Hematopoietic multipotent progenitor cell treated with erythropoietin and hydrocortisone succinate and interleukin-3 and kit ligand, for 8 days (in vitro differentiated cells): ENCODE results near the gene CD27.
"Not testable (repeated sequence)": the region's sequence is repeated elsewhere in the genome, so short reads cannot be mapped to it uniquely, and the experiment has no call there.

Source experiments
- DNase-seq: peaks from one replicate; pipeline ENCODE4 v3.0.0-alpha.2; 2015

The CD27 gene

GRCh38 chr12:6444704-6445688 lies at the start of gene CD27:
Gene CD27 (plus strand): TSS chr12:6444955. CDS start chr12:6445096, 141 bp downstream.
- DNase-seq: no peak

- DNase-seq: no peak
These were observed 48.7 kb upstream of the CD27 start for GRCh38 chr12:6396031-6396430.

- DNase-seq: no peak
These were observed 44.7 kb upstream of the CD27 start for GRCh38 chr12:6399884-6400644.

- no peak for DNase-seq
These were observed 40.4 kb upstream of the CD27 start for GRCh38 chr12:6404390-6404789.

- DNase-seq: no peak
These were observed 38.8 kb upstream of the CD27 start for GRCh38 chr12:6405963-6406362.

GRCh38 chr12:6407236-6407954 lies 37.4 kb upstream of the CD27 start:
- DNase-seq: no peak

- no peak for DNase-seq
These were observed 28.2 kb upstream of the CD27 start for GRCh38 chr12:6416596-6416995.

GRCh38 chr12:6418796-6419195 lies 26.0 kb upstream of the CD27 start:
- DNase-seq: no peak

GRCh38 chr12:6420364-6420763 lies 24.4 kb upstream of the CD27 start:
- DNase-seq: no peak

- peak; percentile 96 for DNase-seq
These were observed 21.3 kb upstream of the CD27 start for GRCh38 chr12:6423267-6424007.

GRCh38 chr12:6424008-6424347 lies 20.8 kb upstream of the CD27 start:
- no peak for DNase-seq

GRCh38 chr12:6424866-6425265 lies 19.9 kb upstream of the CD27 start:
- peak; percentile 38 for DNase-seq

- DNase-seq: no peak
These were observed 18.9 kb upstream of the CD27 start for GRCh38 chr12:6425590-6426531.

GRCh38 chr12:6426882-6427671 lies 17.7 kb upstream of the CD27 start:
- no peak for DNase-seq

- not testable (repeated sequence) for DNase-seq
These were observed 17.0 kb upstream of the CD27 start for GRCh38 chr12:6427796-6428195.

- DNase-seq: no peak
These were observed 16.4 kb upstream of the CD27 start for GRCh38 chr12:6428326-6428725.

- peak; percentile 99 for DNase-seq
These were observed 14.4 kb upstream of the CD27 start for GRCh38 chr12:6430124-6430989.

GRCh38 chr12:6432991-6433390 lies 11.8 kb upstream of the CD27 start:
- DNase-seq: no peak
